IMR-90 (cell line): ENCODE measurements around the gene ATG101. TPM values are rescaled to one million over a fixed set of nuclear protein-coding genes. Genes with fewer than 3 reads are reported as not detected.
A peak's percentile ranks its signal among the peaks of the same experiment; 100 is the strongest.

Experiments
- ATAC-seq: fragments of 200-7000 bp; cut with Tn5 transposase; 2 replicates; pipeline ENCODE4 v1.9.1; 2020; ENCODE audit warnings: low read depth, mild to moderate bottlenecking, moderate library complexity
- BruUV-seq: library from RNA; stranded (reverse); fragments of 400-500 nt; replicated peaks from 2 replicates; lab custom pipeline; 2021; lab: Mats Ljungman, UMichigan
- CTCF ChIA-PET: fragments of 300-600 bp; formaldehyde crosslinking; extraction: SDS; loops from one replicate; lab custom pipeline; 2021; ENCODE audit warnings: antibody characterized with exemption; lab: Yijun Ruan, JAX
- POLR2A ChIA-PET: fragments of 300-600 bp; sonication (Branson Sonifier 250); formaldehyde crosslinking; loops from one replicate; lab custom pipeline; 2022; ENCODE audit warnings: antibody characterized with exemption; ENCODE audit not compliant: unreplicated experiment; lab: Charles Lee
- DNase-seq: peaks from one replicate; pipeline ENCODE4 v3.0.0; 2013
- H2AFZ ChIP-seq: replicated peaks from 2 replicates; pipeline ENCODE3; 2013; ENCODE audit warnings: low read length, mild to moderate bottlenecking; ENCODE audit not compliant: poor library complexity
- H2AK5ac ChIP-seq: 2 replicates; pipeline ENCODE4 v1.6.1; 2013; ENCODE audit warnings: low read depth, low read length, inconsistent platforms
- H2AK9ac ChIP-seq: replicated peaks from 2 replicates; pipeline ENCODE3; 2013; ENCODE audit warnings: mild to moderate bottlenecking, low read depth, low read length, moderate library complexity; ENCODE audit not compliant: poor library complexity
- H2BK120ac ChIP-seq: 2 replicates; pipeline ENCODE4 v1.6.1; 2013; ENCODE audit warnings: low read depth, low read length, inconsistent platforms
- H2BK15ac ChIP-seq: 3 replicates; pipeline ENCODE4 v1.6.1; 2013; ENCODE audit warnings: low read depth, low read length, inconsistent platforms
- H2BK20ac ChIP-seq: 2 replicates; pipeline ENCODE4 v1.6.1; 2013; ENCODE audit warnings: low read depth, mild to moderate bottlenecking, inconsistent platforms, low read length, moderate library complexity
- H2BK5ac ChIP-seq: 2 replicates; pipeline ENCODE4 v1.6.1; 2013; ENCODE audit warnings: mild to moderate bottlenecking, low read depth, low read length, inconsistent platforms; ENCODE audit not compliant: poor library complexity, severe bottlenecking
- H3K14ac ChIP-seq: replicated peaks from 2 replicates; pipeline ENCODE4 v1.6.1; 2013; ENCODE audit warnings: low read depth, low read length, inconsistent platforms
- H3K18ac ChIP-seq: 2 replicates; pipeline ENCODE4 v1.6.1; 2013; ENCODE audit warnings: low read depth, low read length, control low read depth
- H3K23ac ChIP-seq: 2 replicates; pipeline ENCODE4 v1.6.1; 2013; ENCODE audit warnings: low read depth, low read length, inconsistent platforms
- H3K27ac ChIP-seq: 2 replicates; pipeline ENCODE4 v1.5.1; 2013; ENCODE audit warnings: mild to moderate bottlenecking, control low read depth, low read length; ENCODE audit not compliant: insufficient read depth
- H3K27me3 ChIP-seq: 2 replicates; pipeline ENCODE4 v1.6.1; 2013; ENCODE audit warnings: low read length; ENCODE audit not compliant: control insufficient read depth, insufficient read depth
- H3K36me3 ChIP-seq: 2 replicates; pipeline ENCODE4 v1.6.1; 2013; ENCODE audit warnings: low read length, mixed read lengths; ENCODE audit not compliant: control insufficient read depth, insufficient read depth
- H3K4ac ChIP-seq: 2 replicates; pipeline ENCODE4 v1.6.1; 2013; ENCODE audit warnings: low read depth, low read length, inconsistent platforms
- H3K4me1 ChIP-seq: 2 replicates; pipeline ENCODE4 v1.6.1; 2013; ENCODE audit warnings: low read length, mixed read lengths; ENCODE audit not compliant: control insufficient read depth, insufficient read depth
- H3K4me2 ChIP-seq: 2 replicates; pipeline ENCODE4 v1.6.1; 2013; ENCODE audit warnings: low read depth, mild to moderate bottlenecking, control low read depth, low read length, moderate library complexity
- H3K4me3 ChIP-seq: 2 replicates; pipeline ENCODE4 v1.5.1; 2013; ENCODE audit warnings: low read depth, mild to moderate bottlenecking, control low read depth, low read length, moderate library complexity; ENCODE audit not compliant: insufficient read depth
- H3K56ac ChIP-seq: 2 replicates; pipeline ENCODE4 v1.6.1; 2013; ENCODE audit warnings: low read length, inconsistent platforms; ENCODE audit not compliant: insufficient read depth; ENCODE audit errors: extremely low read depth
- H3K79me1 ChIP-seq, 2 experiments: 2 replicates each; pipeline ENCODE4 v1.6.1; 2013; ENCODE audit warnings: low read length in 2 of 2, inconsistent platforms in 1 of 2, low read depth in 1 of 2
- H3K9ac ChIP-seq: 2 replicates; pipeline ENCODE4 v1.6.1; 2013; ENCODE audit warnings: low read depth, low read length, control low read depth
- H3K9me1 ChIP-seq: 2 replicates; pipeline ENCODE4 v1.6.1; 2013; ENCODE audit warnings: low read length, inconsistent platforms; ENCODE audit not compliant: insufficient read depth
- H3K9me3 ChIP-seq: 2 replicates; pipeline ENCODE4 v1.6.1; 2013; ENCODE audit warnings: low read length; ENCODE audit not compliant: control insufficient read depth, insufficient read depth
- H4K20me1 ChIP-seq: 2 replicates; pipeline ENCODE4 v1.6.1; 2013; ENCODE audit warnings: low read length, inconsistent platforms; ENCODE audit not compliant: insufficient read depth
- H4K5ac ChIP-seq: 2 replicates; pipeline ENCODE4 v1.6.1; 2013; ENCODE audit warnings: mild to moderate bottlenecking, low read depth, low read length, control low read depth
- H4K8ac ChIP-seq, 2 experiments: 2 replicates each; pipeline ENCODE4 v1.6.1; 2013; ENCODE audit warnings: low read depth in 2 of 2, low read length in 2 of 2, control low read depth in 1 of 2, inconsistent platforms in 1 of 2
- H4K91ac ChIP-seq: 2 replicates; pipeline ENCODE4 v1.6.1; 2013; ENCODE audit warnings: low read depth, low read length, inconsistent platforms; ENCODE audit not compliant: insufficient read depth
- BHLHE40 ChIP-seq: fragments of 150-350 bp; IDR thresholded peaks from 2 replicates; pipeline ENCODE4 v1.6.1; 2016; ENCODE audit warnings: mild to moderate bottlenecking, low read depth, low read length
- CEBPB ChIP-seq: IDR thresholded peaks from 2 replicates; pipeline ENCODE4 v1.6.1; 2012; ENCODE audit warnings: low read depth, low read length, improper control_type of control experiment
- CHD1 ChIP-seq: IDR thresholded peaks from 2 replicates; pipeline ENCODE4 v1.6.1; 2012; ENCODE audit warnings: low read depth, low read length, improper control_type of control experiment
- FOS ChIP-seq: fragments of 150-350 bp; IDR thresholded peaks from 2 replicates; pipeline ENCODE4 v1.6.1; 2016; ENCODE audit warnings: low read depth, low read length
- MAFK ChIP-seq: IDR thresholded peaks from 2 replicates; pipeline ENCODE4 v1.6.1; 2012; ENCODE audit warnings: low read depth, low read length, improper control_type of control experiment
- MAZ ChIP-seq: IDR thresholded peaks from 2 replicates; pipeline ENCODE4 v1.6.1; 2012; ENCODE audit warnings: low read depth, mild to moderate bottlenecking, low read length, improper control_type of control experiment, moderate library complexity, borderline replicate concordance
- MXI1 ChIP-seq: IDR thresholded peaks from 2 replicates; pipeline ENCODE4 v1.6.1; 2012; ENCODE audit warnings: low read depth, mild to moderate bottlenecking, low read length, moderate library complexity, borderline replicate concordance
- RAD21 ChIP-seq: IDR thresholded peaks from 2 replicates; pipeline ENCODE4 v1.6.1; 2012; ENCODE audit warnings: low read length, improper control_type of control experiment
- RCOR1 ChIP-seq: IDR thresholded peaks from 2 replicates; pipeline ENCODE4 v1.6.1; 2012; ENCODE audit warnings: mild to moderate bottlenecking, low read length, improper control_type of control experiment; ENCODE audit not compliant: insufficient replicate concordance
- RFX5 ChIP-seq: IDR thresholded peaks from 2 replicates; pipeline ENCODE4 v1.8.0; 2012; ENCODE audit warnings: low read depth, mild to moderate bottlenecking, low read length, moderate library complexity
- SMC3 ChIP-seq: fragments of 150-350 bp; IDR thresholded peaks from 2 replicates; pipeline ENCODE4 v1.6.1; 2016; ENCODE audit warnings: low read depth, mild to moderate bottlenecking, antibody characterized with exemption, low read length, moderate library complexity
- USF2 ChIP-seq: fragments of 150-350 bp; IDR thresholded peaks from 2 replicates; pipeline ENCODE4 v1.6.1; 2017; ENCODE audit warnings: mild to moderate bottlenecking, antibody characterized with exemption, low read length, low read depth
- whole genome bisulfite sequencing, 2 experiments: methylation state at CpG; one replicate each; pipeline versions ENCODE4 v1.1.5 to v1.1.7; 2013; ENCODE audit warnings: missing lambda C conversion rate in 2 of 2; ENCODE audit not compliant: insufficient read length in 1 of 2; ENCODE audit errors: extremely low coverage in 2 of 2; 5-methylcytosine and 5-hydroxymethylcytosine counted together
- dilution Hi-C: fragments of 300-500 bp; cut with HindIII; formaldehyde crosslinking; loops from one replicate; pipeline ENCODE4 v1.14.3; 2018; ENCODE audit warnings: low sequenced_read_pairs; ENCODE audit not compliant: unreplicated experiment
- in situ Hi-C: fragments of 300-500 bp; cut with MboI; formaldehyde crosslinking; loops from 3 replicates; pipeline ENCODE4 v1.14.3; 2019; ENCODE audit warnings: low sequenced_read_pairs, inconsistent platforms, mixed read lengths
- intact Hi-C: fragments of 100-400 bp; cut with micrococcal nuclease; formaldehyde crosslinking; loops from 2 replicates; pipeline ENCODE4 v1.10.0; 2022
- polyA plus RNA-seq, 3 experiments: library from polyadenylated mRNA; depleted of rRNA; stranded (reverse); fragments of >200 nt; gene quantifications; 2 replicates each; pipeline ENCODE4 v1.2.3, GENCODE V29; 2012; ENCODE audit warnings: low replicate concordance in 1 of 3
- total RNA-seq: library from RNA; depleted of rRNA; stranded (reverse); fragments of >200 nt; gene quantifications from 2 replicates; pipeline ENCODE4 v1.2.3, GENCODE V29; 2012
- TF ChIP-seq, protein P1 (sequence below): fragments of 150-350 bp; IDR thresholded peaks from 2 replicates; pipeline ENCODE4 v1.6.1; 2016; ENCODE audit warnings: low read depth, mild to moderate bottlenecking, low read length, moderate library complexity, borderline replicate concordance
- TF ChIP-seq, protein P2 (sequence below): conservative IDR thresholded peaks from 2 replicates; pipeline ENCODE4 v1.5.1; 2012; ENCODE audit warnings: mild to moderate bottlenecking, low read depth, low read length, improper control_type of control experiment

The ATG101 gene
- total and polyA plus RNA-seq, 2 of the 4 experiments (the other 2 are of a cell fraction): 93.9 to 167 TPM

GRCh38 chr12:52121824-52122539 lies 52.2 kb downstream of the ATG101 start:
- Histone ChIP-seq H3K14ac (no peak overlapping the region), H3K36me3 (no peaks in the 10 kb centered on the region), H2BK5ac (no peak overlapping the region), H3K9ac (no peak overlapping the region), H2BK15ac (no peak overlapping the region), H3K79me1 (no peaks in the 10 kb centered on the region), H3K4me2 (no peak overlapping the region), H3K18ac (no peak overlapping the region), H3K27ac (no peak overlapping the region), H4K91ac (no peak overlapping the region), H3K4ac (no peak overlapping the region), H2BK20ac (no peak overlapping the region), H3K4me3 (no peak overlapping the region), H4K8ac (no peak overlapping the region), H2BK120ac (no peak overlapping the region), H3K4me1 (no peaks in the 10 kb centered on the region), H2AK9ac (no peak overlapping the region), H3K9me3 (no peaks in the 10 kb centered on the region), H3K9me1 (no peaks in the 10 kb centered on the region; the same call in 1 of the 2 replicates), H4K5ac (no peak overlapping the region), H4K20me1 (no peaks in the 10 kb centered on the region), H3K27me3 (peaks cover 5% of the 10 kb centered on the region), H2AK5ac (no peak overlapping the region), H3K56ac (no peak overlapping the region), H3K23ac (no peak overlapping the region), H2AFZ (peak overlapping the region; percentile 85)
- CTCF ChIA-PET: interaction anchor here (0.5 to 4.9 kb wide), 6 partner anchors 10 to 751 kb away, joined by 3 to 35 read pairs (median 3); no protein-coding TSS in a partner anchor
- ATAC-seq: peak; percentile 75
- dilution Hi-C loops: no loop called here
- POLR2A ChIA-PET: no interaction called here
- in situ Hi-C loops: loop anchor here (5.0 kb wide), 1 partner anchor 100 kb away; no protein-coding TSS in a partner anchor
- intact Hi-C loops: loop anchor here (1.0 kb wide), 1 partner anchor 97 kb away; no protein-coding TSS in a partner anchor
- BruUV-seq: no TSS peak
- WGBS, 2 experiments: 24% methylated on average over 3 of the region's 18 CpGs; no CpG with 5 or more reads in 1 of the 2 experiments
- DNase-seq: peak; percentile 58
- TF ChIP-seq CHD1: no peak
- TF ChIP-seq CEBPB: no peak
- no peak for TF ChIP-seq MAFK
- TF ChIP-seq, protein P1, sequence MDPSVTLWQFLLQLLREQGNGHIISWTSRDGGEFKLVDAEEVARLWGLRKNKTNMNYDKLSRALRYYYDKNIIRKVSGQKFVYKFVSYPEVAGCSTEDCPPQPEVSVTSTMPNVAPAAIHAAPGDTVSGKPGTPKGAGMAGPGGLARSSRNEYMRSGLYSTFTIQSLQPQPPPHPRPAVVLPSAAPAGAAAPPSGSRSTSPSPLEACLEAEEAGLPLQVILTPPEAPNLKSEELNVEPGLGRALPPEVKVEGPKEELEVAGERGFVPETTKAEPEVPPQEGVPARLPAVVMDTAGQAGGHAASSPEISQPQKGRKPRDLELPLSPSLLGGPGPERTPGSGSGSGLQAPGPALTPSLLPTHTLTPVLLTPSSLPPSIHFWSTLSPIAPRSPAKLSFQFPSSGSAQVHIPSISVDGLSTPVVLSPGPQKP: no peak
- TF ChIP-seq USF2: no peak
- TF ChIP-seq FOS: no peak
- TF ChIP-seq RFX5: no peak
- TF ChIP-seq MAZ: no peak; the same call in 1 of the 2 replicates
- TF ChIP-seq BHLHE40: no peak
- TF ChIP-seq, protein P2, sequence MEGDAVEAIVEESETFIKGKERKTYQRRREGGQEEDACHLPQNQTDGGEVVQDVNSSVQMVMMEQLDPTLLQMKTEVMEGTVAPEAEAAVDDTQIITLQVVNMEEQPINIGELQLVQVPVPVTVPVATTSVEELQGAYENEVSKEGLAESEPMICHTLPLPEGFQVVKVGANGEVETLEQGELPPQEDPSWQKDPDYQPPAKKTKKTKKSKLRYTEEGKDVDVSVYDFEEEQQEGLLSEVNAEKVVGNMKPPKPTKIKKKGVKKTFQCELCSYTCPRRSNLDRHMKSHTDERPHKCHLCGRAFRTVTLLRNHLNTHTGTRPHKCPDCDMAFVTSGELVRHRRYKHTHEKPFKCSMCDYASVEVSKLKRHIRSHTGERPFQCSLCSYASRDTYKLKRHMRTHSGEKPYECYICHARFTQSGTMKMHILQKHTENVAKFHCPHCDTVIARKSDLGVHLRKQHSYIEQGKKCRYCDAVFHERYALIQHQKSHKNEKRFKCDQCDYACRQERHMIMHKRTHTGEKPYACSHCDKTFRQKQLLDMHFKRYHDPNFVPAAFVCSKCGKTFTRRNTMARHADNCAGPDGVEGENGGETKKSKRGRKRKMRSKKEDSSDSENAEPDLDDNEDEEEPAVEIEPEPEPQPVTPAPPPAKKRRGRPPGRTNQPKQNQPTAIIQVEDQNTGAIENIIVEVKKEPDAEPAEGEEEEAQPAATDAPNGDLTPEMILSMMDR: peak; percentile 76
- TF ChIP-seq SMC3: peak; percentile 54
- no peak for TF ChIP-seq MXI1
- TF ChIP-seq RCOR1: no peak
- TF ChIP-seq RAD21: peak; percentile 76
